Loucy (cell line): ENCODE results near the gene FGF7.

ENCODE experiments used
- EZH2phosphoT487 ChIP-seq: fragments of 200-600 bp; IDR thresholded peaks from 2 replicates; pipeline ENCODE4 v1.6.1; 2018; ENCODE audit warnings: antibody characterized with exemption, mild to moderate bottlenecking, moderate library complexity, borderline replicate concordance
- TF ChIP-seq, protein P1 (sequence below): fragments of 200-600 bp; sonication (generic); conservative IDR thresholded peaks from 2 replicates; pipeline ENCODE4 v1.5.1; 2014; ENCODE audit warnings: mild to moderate bottlenecking, antibody characterized with exemption, low read length

DNA sequence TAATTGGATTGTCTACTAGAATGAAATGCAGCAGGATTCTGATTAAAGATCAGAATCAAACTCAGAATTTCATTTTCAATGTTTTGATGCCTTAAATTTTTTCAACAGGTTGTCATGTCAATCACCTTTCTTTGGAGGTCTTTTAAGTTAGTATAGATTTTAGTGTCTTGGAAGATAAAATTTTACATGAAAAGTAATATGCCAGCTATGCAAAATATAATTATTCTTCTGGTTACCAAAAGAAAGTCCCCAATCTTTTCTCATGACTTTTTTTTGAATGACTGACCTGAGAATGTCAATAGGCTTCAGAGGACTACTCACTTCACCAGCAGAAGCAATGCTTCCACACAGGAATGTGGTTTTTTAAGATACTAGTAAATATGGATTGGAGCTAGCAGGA, 4.3 kb downstream of the FGF7 start:
- TF ChIP-seq, protein P1, sequence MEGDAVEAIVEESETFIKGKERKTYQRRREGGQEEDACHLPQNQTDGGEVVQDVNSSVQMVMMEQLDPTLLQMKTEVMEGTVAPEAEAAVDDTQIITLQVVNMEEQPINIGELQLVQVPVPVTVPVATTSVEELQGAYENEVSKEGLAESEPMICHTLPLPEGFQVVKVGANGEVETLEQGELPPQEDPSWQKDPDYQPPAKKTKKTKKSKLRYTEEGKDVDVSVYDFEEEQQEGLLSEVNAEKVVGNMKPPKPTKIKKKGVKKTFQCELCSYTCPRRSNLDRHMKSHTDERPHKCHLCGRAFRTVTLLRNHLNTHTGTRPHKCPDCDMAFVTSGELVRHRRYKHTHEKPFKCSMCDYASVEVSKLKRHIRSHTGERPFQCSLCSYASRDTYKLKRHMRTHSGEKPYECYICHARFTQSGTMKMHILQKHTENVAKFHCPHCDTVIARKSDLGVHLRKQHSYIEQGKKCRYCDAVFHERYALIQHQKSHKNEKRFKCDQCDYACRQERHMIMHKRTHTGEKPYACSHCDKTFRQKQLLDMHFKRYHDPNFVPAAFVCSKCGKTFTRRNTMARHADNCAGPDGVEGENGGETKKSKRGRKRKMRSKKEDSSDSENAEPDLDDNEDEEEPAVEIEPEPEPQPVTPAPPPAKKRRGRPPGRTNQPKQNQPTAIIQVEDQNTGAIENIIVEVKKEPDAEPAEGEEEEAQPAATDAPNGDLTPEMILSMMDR = no peak
- TF ChIP-seq EZH2phosphoT487 = no peak
